H9 (cell line): ENCODE measurements around the gene NRM. TPM values are rescaled to one million over a fixed set of nuclear protein-coding genes. Genes with fewer than 3 reads are reported as not detected.

ENCODE experiments used
- DNase-seq: peaks from one replicate; pipeline ENCODE4 v3.0.0-alpha.2; 2017
- H2AFZ ChIP-seq: one replicate; pipeline ENCODE4 v1.6.1; 2013; ENCODE audit warnings: mild to moderate bottlenecking, low read length, control low read depth, moderate library complexity
- H2AK5ac ChIP-seq: 2 replicates; pipeline ENCODE4 v1.6.1; 2013; ENCODE audit warnings: low read length, control low read depth, mixed read lengths; ENCODE audit not compliant: insufficient read length
- H2BK120ac ChIP-seq: one replicate; pipeline ENCODE4 v1.6.1; 2013; ENCODE audit warnings: low read depth, mild to moderate bottlenecking, low read length, control low read depth, inconsistent platforms; ENCODE audit not compliant: poor library complexity, severe bottlenecking
- H2BK12ac ChIP-seq: 2 replicates; pipeline ENCODE4 v1.6.1; 2013; ENCODE audit warnings: low read length, control low read depth, mixed read lengths, low read depth; ENCODE audit not compliant: insufficient read length
- H2BK15ac ChIP-seq: 2 replicates; pipeline ENCODE4 v1.6.1; 2013; ENCODE audit warnings: low read depth, low read length, control low read depth
- H2BK20ac ChIP-seq: one replicate; pipeline ENCODE4 v1.6.1; 2013; ENCODE audit warnings: low read depth, mild to moderate bottlenecking, low read length, control low read depth, inconsistent platforms; ENCODE audit not compliant: poor library complexity, severe bottlenecking
- H2BK5ac ChIP-seq: 2 replicates; pipeline ENCODE4 v1.6.1; 2013; ENCODE audit warnings: low read length, control low read depth, mixed read lengths; ENCODE audit not compliant: insufficient read length
- H3K14ac ChIP-seq: 2 replicates; pipeline ENCODE4 v1.6.1; 2013; ENCODE audit warnings: low read length, control low read depth; ENCODE audit not compliant: insufficient read depth
- H3K18ac ChIP-seq: 2 replicates; pipeline ENCODE4 v1.6.1; 2013; ENCODE audit warnings: low read depth, mild to moderate bottlenecking, mixed read lengths, low read length, control low read depth; ENCODE audit not compliant: insufficient read length
- H3K23ac ChIP-seq: 2 replicates; pipeline ENCODE4 v1.6.1; 2013; ENCODE audit warnings: low read length, control low read depth, mixed read lengths, low read depth; ENCODE audit not compliant: insufficient read length
- H3K23me2 ChIP-seq: 2 replicates; pipeline ENCODE4 v1.6.1; 2013; ENCODE audit warnings: low read depth, mild to moderate bottlenecking, mixed read lengths, low read length, control low read depth; ENCODE audit not compliant: insufficient read length, poor library complexity, severe bottlenecking
- H3K27ac ChIP-seq: 2 replicates; pipeline ENCODE4 v1.5.1; 2013; ENCODE audit warnings: low read length, control low read depth, mixed read lengths, low read depth; ENCODE audit not compliant: insufficient read length
- H3K27me3 ChIP-seq: 2 replicates; pipeline ENCODE4 v1.6.1; 2013; ENCODE audit warnings: low read length, control low read depth, inconsistent platforms; ENCODE audit not compliant: insufficient read depth
- H3K4ac ChIP-seq: 2 replicates; pipeline ENCODE4 v1.6.1; 2013; ENCODE audit warnings: low read depth, mild to moderate bottlenecking, control low read depth, inconsistent platforms, low read length, moderate library complexity
- H3K4me1 ChIP-seq: 2 replicates; pipeline ENCODE4 v1.6.1; 2013; ENCODE audit warnings: low read length, control low read depth, inconsistent platforms; ENCODE audit not compliant: insufficient read depth
- H3K4me2 ChIP-seq: 2 replicates; pipeline ENCODE4 v1.6.1; 2013; ENCODE audit warnings: low read length, control low read depth, mixed read lengths; ENCODE audit not compliant: insufficient read length, insufficient read depth
- H3K56ac ChIP-seq: 2 replicates; pipeline ENCODE4 v1.6.1; 2013; ENCODE audit warnings: low read depth, mild to moderate bottlenecking, mixed read lengths, low read length, control low read depth; ENCODE audit not compliant: insufficient read length
- H3K79me1 ChIP-seq: 2 replicates; pipeline ENCODE4 v1.6.1; 2013; ENCODE audit warnings: low read depth, mild to moderate bottlenecking, moderate library complexity, low read length, control low read depth, inconsistent platforms; ENCODE audit not compliant: insufficient read depth, poor library complexity, severe bottlenecking
- H3K79me2 ChIP-seq: 2 replicates; pipeline ENCODE4 v1.6.1; 2013; ENCODE audit warnings: low read length, control low read depth, inconsistent platforms; ENCODE audit not compliant: insufficient read depth
- H3K9ac ChIP-seq: 2 replicates; pipeline ENCODE4 v1.6.1; 2013; ENCODE audit warnings: low read length, control low read depth, mixed read lengths; ENCODE audit not compliant: insufficient read length; ENCODE audit errors: extremely low read depth
- H3K9me3 ChIP-seq: one replicate; pipeline ENCODE4 v1.6.1; 2013; ENCODE audit warnings: low read depth, low read length, inconsistent platforms; ENCODE audit not compliant: control insufficient read depth
- H3T11ph ChIP-seq: one replicate; pipeline ENCODE4 v1.6.1; 2013; ENCODE audit warnings: mild to moderate bottlenecking, low read length, control low read depth, inconsistent platforms
- H4K20me1 ChIP-seq: one replicate; pipeline ENCODE4 v1.6.1; 2013; ENCODE audit not compliant: control insufficient read depth, insufficient read length, insufficient read depth
- H4K5ac ChIP-seq: 2 replicates; pipeline ENCODE4 v1.6.1; 2013; ENCODE audit warnings: low read depth, mild to moderate bottlenecking, mixed read lengths, low read length, control low read depth; ENCODE audit not compliant: insufficient read length
- H4K8ac ChIP-seq: replicated peaks from 2 replicates; pipeline ENCODE4 v1.6.1; 2013; ENCODE audit warnings: low read length, control low read depth, mixed read lengths, low read depth; ENCODE audit not compliant: insufficient read length
- H4K91ac ChIP-seq: 2 replicates; pipeline ENCODE4 v1.6.1; 2013; ENCODE audit warnings: low read depth, mild to moderate bottlenecking, moderate library complexity, mixed read lengths, low read length, control low read depth; ENCODE audit not compliant: insufficient read length
- H3K27ac Mint-ChIP-seq, 3 experiments: 2 replicates in 2 of 3; 3 replicates in 1 of 3; pipeline ENCODE4 v1.8.0; 2020 to 2021; ENCODE audit warnings: mixed read lengths in 3 of 3, mild to moderate bottlenecking in 1 of 3, moderate library complexity in 1 of 3
- H3K27me3 Mint-ChIP-seq: 2 replicates; pipeline ENCODE4 v1.8.0; 2021; ENCODE audit warnings: low read depth, mild to moderate bottlenecking, moderate library complexity, mixed read lengths
- H3K36me3 Mint-ChIP-seq, 3 experiments: 2 replicates in 2 of 3; 3 replicates in 1 of 3; pipeline ENCODE4 v1.8.0; 2020 to 2021; ENCODE audit warnings: low read depth in 3 of 3, mixed read lengths in 3 of 3; ENCODE audit not compliant: insufficient read depth in 1 of 3
- H3K4me1 Mint-ChIP-seq, 2 experiments: 2 replicates each; pipeline ENCODE4 v1.8.0; 2020; ENCODE audit warnings: mixed read lengths in 2 of 2
- H3K4me3 Mint-ChIP-seq, 2 experiments: 2 replicates in 1 of 2; 3 replicates in 1 of 2; pipeline ENCODE4 v1.8.0; 2020 to 2021; ENCODE audit warnings: mild to moderate bottlenecking in 2 of 2, mixed read lengths in 2 of 2, moderate library complexity in 1 of 2
- H3K9me3 Mint-ChIP-seq, 2 experiments: 2 replicates in 1 of 2; 3 replicates in 1 of 2; pipeline ENCODE4 v1.8.0; 2020; ENCODE audit warnings: mild to moderate bottlenecking in 2 of 2, mixed read lengths in 2 of 2, moderate library complexity in 1 of 2
- WGBS: extraction: QIAGEN DNeasy Blood & Tissue Kit; methylation state at CpG from one replicate; pipeline ENCODE4 v1.1.7; 2013; ENCODE audit warnings: missing lambda C conversion rate, low lambda C conversion rate, mixed read lengths; ENCODE audit not compliant: insufficient read length; ENCODE audit errors: extremely low coverage; 5-methylcytosine and 5-hydroxymethylcytosine counted together
- total RNA-seq: library from RNA; stranded (reverse); gene quantifications from 2 replicates; pipeline ENCODE4 v1.2.1, GENCODE V29; 2021
- TF ChIP-seq, protein P1 (sequence below): fragments of 200-600 bp; sonication (generic); conservative IDR thresholded peaks from 3 replicates; pipeline ENCODE4 v1.8.0; 2021; ENCODE audit warnings: antibody characterized with exemption, mild to moderate bottlenecking

Gene NRM
- total RNA-seq, 1 experiment from 2014 or later, result 36.5 TPM

DNA sequence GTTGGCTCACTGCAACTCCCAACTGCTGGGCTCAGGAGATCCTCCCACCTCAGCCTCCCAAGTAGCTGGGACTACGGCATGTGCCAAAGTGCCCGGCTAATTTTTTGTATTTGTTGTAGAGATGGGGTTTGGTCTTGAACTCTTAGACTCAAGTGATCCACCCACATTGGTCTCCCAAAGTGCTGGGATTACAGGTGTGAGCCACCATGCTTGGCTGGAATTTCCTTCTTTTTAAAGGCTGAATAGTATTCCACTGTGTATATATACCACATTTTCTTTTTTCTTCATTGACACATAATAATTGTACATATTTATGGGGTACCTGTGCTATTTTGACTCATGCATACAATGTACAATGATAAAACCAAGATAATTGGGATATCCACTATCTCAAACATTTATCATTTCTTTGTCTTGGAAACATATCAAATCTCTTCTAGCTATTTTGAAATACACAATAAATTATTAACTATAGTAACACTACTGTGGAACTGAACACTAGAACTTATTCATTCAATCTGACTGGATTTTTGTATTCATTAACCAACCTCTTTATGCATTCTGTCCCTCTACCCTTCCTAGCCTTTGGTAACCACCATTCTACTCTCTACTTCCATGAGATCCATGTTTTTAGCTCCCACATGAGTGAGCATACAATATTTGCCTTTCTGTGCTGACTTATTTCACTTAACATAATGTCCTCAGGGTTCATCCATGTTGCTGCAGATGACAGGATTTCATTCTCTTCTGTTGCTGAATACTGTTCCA lies 18.5 kb upstream of the NRM start:
- H3K36me3 Mint-ChIP-seq, result peaks cover 68 to 87% (median 79%) of the 10 kb centered on the region in 3 experiments; a peak in 6 of 7 replicates
- no peaks in the 10 kb centered on the region for H3K27me3 Mint-ChIP-seq
- H3K27me3 ChIP-seq, result no peaks in the 10 kb centered on the region
- no peak for DNase-seq
- no peak overlapping the region for H4K8ac ChIP-seq
- no peaks in the 10 kb centered on the region for H3K23me2 ChIP-seq
- H3K56ac ChIP-seq, result no peak overlapping the region
- no peak overlapping the region for H4K91ac ChIP-seq
- H3K23ac ChIP-seq, result no peak overlapping the region
- no peak overlapping the region for H2AFZ ChIP-seq
- H2BK5ac ChIP-seq, result no peak overlapping the region
- no CpG with 5 or more reads among the region's 2 CpGs for WGBS
- no peak overlapping the region for H3K9ac ChIP-seq
- no peaks in the 10 kb centered on the region for H3K79me1 ChIP-seq
- no peak overlapping the region for H2AK5ac ChIP-seq
- H3K18ac ChIP-seq, result no peak overlapping the region
- no peak overlapping the region for H2BK120ac ChIP-seq
- H2BK20ac ChIP-seq, result no peak overlapping the region
- no peak overlapping the region for H3K14ac ChIP-seq
- TF ChIP-seq, protein P1, sequence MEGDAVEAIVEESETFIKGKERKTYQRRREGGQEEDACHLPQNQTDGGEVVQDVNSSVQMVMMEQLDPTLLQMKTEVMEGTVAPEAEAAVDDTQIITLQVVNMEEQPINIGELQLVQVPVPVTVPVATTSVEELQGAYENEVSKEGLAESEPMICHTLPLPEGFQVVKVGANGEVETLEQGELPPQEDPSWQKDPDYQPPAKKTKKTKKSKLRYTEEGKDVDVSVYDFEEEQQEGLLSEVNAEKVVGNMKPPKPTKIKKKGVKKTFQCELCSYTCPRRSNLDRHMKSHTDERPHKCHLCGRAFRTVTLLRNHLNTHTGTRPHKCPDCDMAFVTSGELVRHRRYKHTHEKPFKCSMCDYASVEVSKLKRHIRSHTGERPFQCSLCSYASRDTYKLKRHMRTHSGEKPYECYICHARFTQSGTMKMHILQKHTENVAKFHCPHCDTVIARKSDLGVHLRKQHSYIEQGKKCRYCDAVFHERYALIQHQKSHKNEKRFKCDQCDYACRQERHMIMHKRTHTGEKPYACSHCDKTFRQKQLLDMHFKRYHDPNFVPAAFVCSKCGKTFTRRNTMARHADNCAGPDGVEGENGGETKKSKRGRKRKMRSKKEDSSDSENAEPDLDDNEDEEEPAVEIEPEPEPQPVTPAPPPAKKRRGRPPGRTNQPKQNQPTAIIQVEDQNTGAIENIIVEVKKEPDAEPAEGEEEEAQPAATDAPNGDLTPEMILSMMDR, result no peak
- no peak overlapping the region for H3K27ac Mint-ChIP-seq
- H3K79me2 ChIP-seq, result no peaks in the 10 kb centered on the region
- no peak overlapping the region for H4K5ac ChIP-seq
- no peak overlapping the region for H2BK12ac ChIP-seq
- H3K4me1 Mint-ChIP-seq, result peaks cover 6 to 7% of the 10 kb centered on the region in 2 experiments
- H3K4me1 ChIP-seq, result no peaks in the 10 kb centered on the region
- H3K9me3 ChIP-seq, result no peaks in the 10 kb centered on the region
- H3K4me3 Mint-ChIP-seq, result no peak overlapping the region
- no peak overlapping the region for H3K4ac ChIP-seq
- H3K27ac ChIP-seq, result no peak overlapping the region
- H3K4me2 ChIP-seq, result no peak overlapping the region
- H3T11ph ChIP-seq, result no peak overlapping the region
- H4K20me1 ChIP-seq, result no peaks in the 10 kb centered on the region
- H3K9me3 Mint-ChIP-seq, result no peaks in the 10 kb centered on the region
- no peak overlapping the region for H2BK15ac ChIP-seq
